Measurements from ENCODE around the gene SLC23A3.

Gene SLC23A3

DNA sequence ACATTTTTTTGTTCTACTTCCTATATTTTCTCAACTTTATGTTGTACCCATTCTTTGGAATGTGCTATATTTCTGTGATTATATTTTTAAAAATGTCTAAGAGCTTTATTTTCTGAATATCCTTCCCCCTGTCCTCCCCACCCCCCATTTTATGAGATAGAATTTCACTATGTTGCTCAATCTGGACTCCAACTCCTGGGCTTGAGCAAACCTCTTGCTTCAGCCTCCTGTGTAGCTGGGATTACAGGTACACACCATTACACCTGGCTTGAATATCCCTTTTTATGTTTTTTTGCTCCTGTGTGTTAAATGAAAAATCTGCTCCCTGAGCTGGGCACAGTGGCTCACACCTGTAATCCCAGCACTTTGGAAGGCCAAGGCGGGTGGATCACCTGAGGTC, 27.6 kb upstream of the SLC23A3 start:
- TF ChIP-seq YY1 (IDR thresholded peaks at IDR 0.05; ENCODE audit: low read depth): no peak
- TF ChIP-seq TEAD4 (IDR thresholded peaks at IDR 0.05): no peak
- TF ChIP-seq, protein P1, sequence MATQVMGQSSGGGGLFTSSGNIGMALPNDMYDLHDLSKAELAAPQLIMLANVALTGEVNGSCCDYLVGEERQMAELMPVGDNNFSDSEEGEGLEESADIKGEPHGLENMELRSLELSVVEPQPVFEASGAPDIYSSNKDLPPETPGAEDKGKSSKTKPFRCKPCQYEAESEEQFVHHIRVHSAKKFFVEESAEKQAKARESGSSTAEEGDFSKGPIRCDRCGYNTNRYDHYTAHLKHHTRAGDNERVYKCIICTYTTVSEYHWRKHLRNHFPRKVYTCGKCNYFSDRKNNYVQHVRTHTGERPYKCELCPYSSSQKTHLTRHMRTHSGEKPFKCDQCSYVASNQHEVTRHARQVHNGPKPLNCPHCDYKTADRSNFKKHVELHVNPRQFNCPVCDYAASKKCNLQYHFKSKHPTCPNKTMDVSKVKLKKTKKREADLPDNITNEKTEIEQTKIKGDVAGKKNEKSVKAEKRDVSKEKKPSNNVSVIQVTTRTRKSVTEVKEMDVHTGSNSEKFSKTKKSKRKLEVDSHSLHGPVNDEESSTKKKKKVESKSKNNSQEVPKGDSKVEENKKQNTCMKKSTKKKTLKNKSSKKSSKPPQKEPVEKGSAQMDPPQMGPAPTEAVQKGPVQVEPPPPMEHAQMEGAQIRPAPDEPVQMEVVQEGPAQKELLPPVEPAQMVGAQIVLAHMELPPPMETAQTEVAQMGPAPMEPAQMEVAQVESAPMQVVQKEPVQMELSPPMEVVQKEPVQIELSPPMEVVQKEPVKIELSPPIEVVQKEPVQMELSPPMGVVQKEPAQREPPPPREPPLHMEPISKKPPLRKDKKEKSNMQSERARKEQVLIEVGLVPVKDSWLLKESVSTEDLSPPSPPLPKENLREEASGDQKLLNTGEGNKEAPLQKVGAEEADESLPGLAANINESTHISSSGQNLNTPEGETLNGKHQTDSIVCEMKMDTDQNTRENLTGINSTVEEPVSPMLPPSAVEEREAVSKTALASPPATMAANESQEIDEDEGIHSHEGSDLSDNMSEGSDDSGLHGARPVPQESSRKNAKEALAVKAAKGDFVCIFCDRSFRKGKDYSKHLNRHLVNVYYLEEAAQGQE (IDR thresholded peaks at IDR 0.05; ENCODE audit: low read depth): no peak
- no peak for TF ChIP-seq TCF12 (IDR thresholded peaks at IDR 0.05; ENCODE audit: low read depth)
- no peak for TF ChIP-seq CREB1 (IDR thresholded peaks at IDR 0.05; ENCODE audit: low read depth)
- no peak for TF ChIP-seq RAD21 (IDR thresholded peaks at IDR 0.05; ENCODE audit: low read depth)
- no peak for TF ChIP-seq NFIC (IDR thresholded peaks at IDR 0.05)
- TF ChIP-seq EGR1 (IDR thresholded peaks at IDR 0.05): no peak
- TF ChIP-seq, protein P2, sequence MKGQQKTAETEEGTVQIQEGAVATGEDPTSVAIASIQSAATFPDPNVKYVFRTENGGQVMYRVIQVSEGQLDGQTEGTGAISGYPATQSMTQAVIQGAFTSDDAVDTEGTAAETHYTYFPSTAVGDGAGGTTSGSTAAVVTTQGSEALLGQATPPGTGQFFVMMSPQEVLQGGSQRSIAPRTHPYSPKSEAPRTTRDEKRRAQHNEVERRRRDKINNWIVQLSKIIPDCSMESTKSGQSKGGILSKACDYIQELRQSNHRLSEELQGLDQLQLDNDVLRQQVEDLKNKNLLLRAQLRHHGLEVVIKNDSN (IDR thresholded peaks at IDR 0.05): no peak
- no peak for TF ChIP-seq FOXM1 (IDR thresholded peaks at IDR 0.05; ENCODE audit: borderline replicate concordance, low read depth)
- TF ChIP-seq ZBTB7A (IDR thresholded peaks at IDR 0.05; ENCODE audit: low read depth): no peak
- TF ChIP-seq, protein P3, sequence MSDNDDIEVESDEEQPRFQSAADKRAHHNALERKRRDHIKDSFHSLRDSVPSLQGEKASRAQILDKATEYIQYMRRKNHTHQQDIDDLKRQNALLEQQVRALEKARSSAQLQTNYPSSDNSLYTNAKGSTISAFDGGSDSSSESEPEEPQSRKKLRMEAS (IDR thresholded peaks at IDR 0.05): no peak
- TF ChIP-seq EP300 (IDR thresholded peaks at IDR 0.05; ENCODE audit: borderline replicate concordance): no peak
- no peak for TF ChIP-seq TAF1 (IDR thresholded peaks at IDR 0.05; ENCODE audit: low read depth)
- no peak for TF ChIP-seq CEBPB (IDR thresholded peaks at IDR 0.05)

DNA sequence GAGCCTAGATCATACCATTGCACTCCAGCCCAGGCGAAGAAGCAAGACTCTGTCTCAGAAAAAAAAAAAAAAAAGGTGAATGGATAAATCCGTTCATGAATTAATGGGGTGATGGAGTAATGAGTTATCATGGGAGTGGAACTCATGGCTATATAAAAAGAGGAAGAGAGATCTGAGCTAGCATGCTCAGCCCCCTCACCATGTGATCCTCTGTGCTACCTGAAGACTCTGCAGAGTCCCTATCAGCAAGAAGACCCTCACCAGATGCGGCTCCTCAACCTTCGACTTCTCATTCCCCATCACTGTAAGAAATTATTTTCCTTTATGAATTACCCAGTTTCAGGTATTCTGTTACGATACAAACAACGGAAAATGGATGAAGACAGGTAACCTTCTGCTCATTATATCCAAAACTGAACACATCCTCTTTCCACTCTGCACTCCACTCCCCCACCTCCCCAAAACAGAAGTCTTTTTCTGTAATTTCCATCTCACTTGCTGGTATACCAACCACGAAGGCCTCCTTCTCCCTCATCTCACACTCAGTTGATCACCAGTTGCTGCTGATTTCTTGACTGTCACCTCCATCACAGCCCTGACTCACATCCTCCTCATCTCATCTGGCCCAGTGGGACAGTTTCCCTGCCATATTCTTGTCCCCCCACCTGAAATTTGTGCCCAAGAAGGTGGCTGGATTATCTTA, 17.1 kb upstream of the SLC23A3 start:
- TF ChIP-seq CEBPB (IDR thresholded peaks at IDR 0.05): no peak
- no peak for TF ChIP-seq NFIC (IDR thresholded peaks at IDR 0.05)
- TF ChIP-seq, protein P1 (IDR thresholded peaks at IDR 0.05; ENCODE audit: low read depth): no peak
- TF ChIP-seq TAF1 (IDR thresholded peaks at IDR 0.05; ENCODE audit: low read depth): no peak
- TF ChIP-seq RAD21 (IDR thresholded peaks at IDR 0.05; ENCODE audit: low read depth): no peak
- TF ChIP-seq EGR1 (IDR thresholded peaks at IDR 0.05): no peak
- TF ChIP-seq ZBTB7A (IDR thresholded peaks at IDR 0.05; ENCODE audit: low read depth): no peak
- TF ChIP-seq FOXM1 (IDR thresholded peaks at IDR 0.05; ENCODE audit: borderline replicate concordance, low read depth): no peak
- no peak for TF ChIP-seq CREB1 (IDR thresholded peaks at IDR 0.05; ENCODE audit: low read depth)
- TF ChIP-seq, protein P3 (IDR thresholded peaks at IDR 0.05): no peak
- TF ChIP-seq EP300 (IDR thresholded peaks at IDR 0.05; ENCODE audit: borderline replicate concordance): no peak
- TF ChIP-seq, protein P2 (IDR thresholded peaks at IDR 0.05): no peak
- TF ChIP-seq YY1 (IDR thresholded peaks at IDR 0.05; ENCODE audit: low read depth): no peak
- no peak for TF ChIP-seq TEAD4 (IDR thresholded peaks at IDR 0.05)
- no peak for TF ChIP-seq TCF12 (IDR thresholded peaks at IDR 0.05; ENCODE audit: low read depth)

DNA sequence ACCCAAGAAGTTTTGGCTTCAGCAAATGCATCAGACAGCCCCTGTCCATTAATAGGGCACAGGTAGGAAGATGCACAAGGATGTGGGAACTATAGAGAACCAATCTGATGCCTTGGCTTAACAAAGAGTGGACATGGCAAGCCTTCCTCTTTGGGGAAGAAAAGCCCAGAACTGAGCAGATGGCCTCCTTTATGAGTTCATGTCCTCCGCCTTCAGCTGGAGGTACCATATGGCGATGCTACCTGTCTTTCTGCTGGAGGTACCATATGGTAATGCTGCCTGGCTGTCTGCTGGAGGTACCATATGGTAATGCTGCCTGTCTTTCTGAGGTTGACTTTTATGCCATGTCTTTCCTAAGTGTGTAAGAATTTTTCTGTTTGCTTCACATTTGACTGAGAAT, 14.3 kb upstream of the SLC23A3 start:
- TF ChIP-seq YY1 (IDR thresholded peaks at IDR 0.05; ENCODE audit: low read depth): no peak
- no peak for TF ChIP-seq TEAD4 (IDR thresholded peaks at IDR 0.05)
- TF ChIP-seq, protein P3 (IDR thresholded peaks at IDR 0.05): no peak
- no peak for TF ChIP-seq EP300 (IDR thresholded peaks at IDR 0.05; ENCODE audit: borderline replicate concordance)
- no peak for TF ChIP-seq RAD21 (IDR thresholded peaks at IDR 0.05; ENCODE audit: low read depth)
- TF ChIP-seq CEBPB (IDR thresholded peaks at IDR 0.05): no peak
- TF ChIP-seq FOXM1 (IDR thresholded peaks at IDR 0.05; ENCODE audit: borderline replicate concordance, low read depth): no peak
- no peak for TF ChIP-seq NFIC (IDR thresholded peaks at IDR 0.05)
- TF ChIP-seq, protein P1 (IDR thresholded peaks at IDR 0.05; ENCODE audit: low read depth): no peak
- TF ChIP-seq, protein P2 (IDR thresholded peaks at IDR 0.05): no peak
- no peak for TF ChIP-seq TAF1 (IDR thresholded peaks at IDR 0.05; ENCODE audit: low read depth)
- no peak for TF ChIP-seq EGR1 (IDR thresholded peaks at IDR 0.05)
- TF ChIP-seq ZBTB7A (IDR thresholded peaks at IDR 0.05; ENCODE audit: low read depth): no peak
- no peak for TF ChIP-seq CREB1 (IDR thresholded peaks at IDR 0.05; ENCODE audit: low read depth)
- no peak for TF ChIP-seq TCF12 (IDR thresholded peaks at IDR 0.05; ENCODE audit: low read depth)

All from Ishikawa (cell line).